Mucosa of rectum (tissue), 2 donors: ENCODE data around the gene IGF2R.
A peak's percentile ranks its signal among the peaks of the same experiment; 100 is the strongest.

Experiments
- H3K27ac ChIP-seq, 2 donors: one replicate each; pipeline ENCODE4 v1.7.0; 2013; ENCODE audit warnings: inconsistent platforms in 2 of 2, low read depth in 2 of 2, low read length in 2 of 2
- H3K27me3 ChIP-seq, 2 donors: one replicate each; pipeline ENCODE4 v1.7.0; 2013; ENCODE audit warnings: low read length in 2 of 2; ENCODE audit not compliant: control insufficient read depth in 2 of 2, insufficient read depth in 2 of 2
- H3K36me3 ChIP-seq, 2 donors: one replicate each; pipeline ENCODE4 v1.7.0; 2013; ENCODE audit warnings: low read length in 2 of 2; ENCODE audit not compliant: control insufficient read depth in 2 of 2, insufficient read depth in 2 of 2
- H3K4me1 ChIP-seq, 2 donors: one replicate each; pipeline ENCODE4 v1.7.0; 2013; ENCODE audit warnings: low read length in 2 of 2, mild to moderate bottlenecking in 1 of 2; ENCODE audit not compliant: control insufficient read depth in 2 of 2, insufficient read depth in 2 of 2
- H3K4me3 ChIP-seq, 2 donors: one replicate each; pipeline ENCODE4 v1.7.0; 2013; ENCODE audit warnings: low read length in 2 of 2
- H3K9ac ChIP-seq, 2 donors: one replicate each; pipeline ENCODE4 v1.7.0; 2013; ENCODE audit warnings: low read length in 2 of 2, low read depth in 1 of 2, mild to moderate bottlenecking in 1 of 2
- H3K9me3 ChIP-seq, 2 donors: one replicate each; pipeline ENCODE4 v1.7.0; 2013; ENCODE audit warnings: low read length in 2 of 2; ENCODE audit not compliant: control insufficient read depth in 2 of 2
- donor health status: healthy.
- donor health status: Normal muscosa, but diverticular disease.

Gene IGF2R

GRCh38 chr6:160022793-160023192 lies 53.9 kb downstream of the IGF2R start:
- Histone ChIP-seq H3K9me3 (no peaks in the 10 kb centered on the region), H3K36me3 (peaks cover 34 to 36% of the 10 kb centered on the region in 2 donors), H3K9ac (no peak overlapping the region), H3K4me3 (no peak overlapping the region), H3K27me3 (no peaks in the 10 kb centered on the region), H3K4me1 (no peaks in the 10 kb centered on the region), H3K27ac (no peak overlapping the region)

- Histone ChIP-seq H3K36me3 (peaks cover 37 to 43% of the 10 kb centered on the region in 2 donors), H3K27me3 (no peaks in the 10 kb centered on the region), H3K27ac (no peak overlapping the region), H3K4me3 (no peak overlapping the region), H3K4me1 (no peaks in the 10 kb centered on the region), H3K9me3 (no peaks in the 10 kb centered on the region), H3K9ac (no peak overlapping the region)
Measured at GRCh38 chr6:160024152-160024551, 55.3 kb downstream of the IGF2R start.

GRCh38 chr6:160027076-160027475 lies 58.2 kb downstream of the IGF2R start:
- Histone ChIP-seq H3K27ac (no peak overlapping the region), H3K4me1 (no peaks in the 10 kb centered on the region), H3K27me3 (no peaks in the 10 kb centered on the region), H3K4me3 (no peak overlapping the region), H3K36me3 (peaks cover 45 to 51% of the 10 kb centered on the region in 2 donors), H3K9me3 (no peaks in the 10 kb centered on the region), H3K9ac (no peak overlapping the region)

GRCh38 chr6:160027931-160028330 lies 59.0 kb downstream of the IGF2R start:
- no peak overlapping the region for H3K4me3 ChIP-seq
- no peak overlapping the region for H3K9ac ChIP-seq
- no peak overlapping the region for H3K27ac ChIP-seq
- no peaks in the 10 kb centered on the region for H3K4me1 ChIP-seq
- H3K27me3 ChIP-seq = no peaks in the 10 kb centered on the region
- H3K36me3 ChIP-seq = peaks cover 54 to 56% of the 10 kb centered on the region in 2 donors
- H3K9me3 ChIP-seq = no peaks in the 10 kb centered on the region

GRCh38 chr6:160028487-160029275 lies 59.8 kb downstream of the IGF2R start:
- H3K9ac ChIP-seq = no peak overlapping the region
- no peaks in the 10 kb centered on the region for H3K4me1 ChIP-seq
- H3K9me3 ChIP-seq = no peaks in the 10 kb centered on the region
- H3K27ac ChIP-seq = no peak overlapping the region
- H3K27me3 ChIP-seq = no peaks in the 10 kb centered on the region
- no peak overlapping the region for H3K4me3 ChIP-seq
- peaks cover 58 to 61% of the 10 kb centered on the region in 2 donors for H3K36me3 ChIP-seq

GRCh38 chr6:160029525-160029924 lies 60.6 kb downstream of the IGF2R start:
- Histone ChIP-seq H3K9ac (no peak overlapping the region), H3K9me3 (no peaks in the 10 kb centered on the region), H3K36me3 (peaks cover 58 to 61% of the 10 kb centered on the region in 2 donors), H3K27ac (peak overlapping the region in 1 of 2 donors; percentile 44), H3K4me3 (no peak overlapping the region), H3K27me3 (no peaks in the 10 kb centered on the region), H3K4me1 (no peaks in the 10 kb centered on the region)

GRCh38 chr6:160030103-160030502 lies 61.2 kb downstream of the IGF2R start:
- H3K9ac ChIP-seq = no peak overlapping the region
- H3K27ac ChIP-seq = peak overlapping the region; percentile 12 to 44
- H3K4me1 ChIP-seq = no peaks in the 10 kb centered on the region
- H3K27me3 ChIP-seq = no peaks in the 10 kb centered on the region
- no peaks in the 10 kb centered on the region for H3K9me3 ChIP-seq
- peaks cover 59 to 62% of the 10 kb centered on the region in 2 donors for H3K36me3 ChIP-seq
- H3K4me3 ChIP-seq = no peak overlapping the region

GRCh38 chr6:160031442-160031841 lies 62.6 kb downstream of the IGF2R start:
- Histone ChIP-seq H3K27me3 (no peaks in the 10 kb centered on the region), H3K4me3 (no peak overlapping the region), H3K9me3 (no peaks in the 10 kb centered on the region), H3K9ac (no peak overlapping the region), H3K4me1 (no peaks in the 10 kb centered on the region), H3K36me3 (peaks cover 62 to 66% of the 10 kb centered on the region in 2 donors), H3K27ac (no peak overlapping the region)

- Histone ChIP-seq H3K27ac (no peak overlapping the region), H3K36me3 (peaks cover 58 to 65% of the 10 kb centered on the region in 2 donors), H3K4me1 (no peaks in the 10 kb centered on the region), H3K9ac (no peak overlapping the region), H3K9me3 (no peaks in the 10 kb centered on the region), H3K27me3 (no peaks in the 10 kb centered on the region), H3K4me3 (no peak overlapping the region)
Measured at GRCh38 chr6:160031871-160032270, 63.0 kb downstream of the IGF2R start.

- H3K4me1 ChIP-seq = no peaks in the 10 kb centered on the region
Measured at GRCh38 chr6:160032538-160032937, 63.7 kb downstream of the IGF2R start.

More at GRCh38 chr6:160032538-160032937, 63.7 kb downstream of the IGF2R start:
- Histone ChIP-seq H3K4me3 (no peak overlapping the region), H3K36me3 (peaks cover 52 to 64% of the 10 kb centered on the region in 2 donors), H3K9ac (no peak overlapping the region), H3K27ac (no peak overlapping the region), H3K27me3 (no peaks in the 10 kb centered on the region), H3K9me3 (no peaks in the 10 kb centered on the region)
